ENCODE data around the gene GPBP1.

The GPBP1 gene

DNA sequence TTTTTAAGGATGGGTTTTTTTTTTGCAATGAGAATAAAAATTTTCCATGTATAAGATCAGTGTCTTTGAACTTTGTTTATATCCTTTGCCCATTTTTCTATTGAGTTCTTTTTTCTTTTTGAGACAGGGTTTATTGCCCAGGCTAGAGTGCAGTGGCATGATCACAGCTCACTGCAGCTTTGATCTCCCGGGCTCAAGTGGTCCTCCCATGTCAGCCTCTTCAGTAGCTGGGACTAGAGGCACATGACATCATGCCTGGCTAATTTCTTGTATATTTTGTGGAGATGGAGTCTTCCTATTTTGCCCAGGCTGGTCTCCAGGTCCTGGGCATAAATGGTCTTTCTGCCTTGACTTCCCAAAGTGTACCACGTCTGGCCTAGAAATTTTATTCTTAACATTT lies 21.2 kb downstream of the GPBP1 start:
- H3K4me3 ChIP-seq (ENCODE audit: low read length): no peak overlapping the region
- no peak for DNase-seq (ENCODE audit: low read depth)
- TF ChIP-seq, protein P1, sequence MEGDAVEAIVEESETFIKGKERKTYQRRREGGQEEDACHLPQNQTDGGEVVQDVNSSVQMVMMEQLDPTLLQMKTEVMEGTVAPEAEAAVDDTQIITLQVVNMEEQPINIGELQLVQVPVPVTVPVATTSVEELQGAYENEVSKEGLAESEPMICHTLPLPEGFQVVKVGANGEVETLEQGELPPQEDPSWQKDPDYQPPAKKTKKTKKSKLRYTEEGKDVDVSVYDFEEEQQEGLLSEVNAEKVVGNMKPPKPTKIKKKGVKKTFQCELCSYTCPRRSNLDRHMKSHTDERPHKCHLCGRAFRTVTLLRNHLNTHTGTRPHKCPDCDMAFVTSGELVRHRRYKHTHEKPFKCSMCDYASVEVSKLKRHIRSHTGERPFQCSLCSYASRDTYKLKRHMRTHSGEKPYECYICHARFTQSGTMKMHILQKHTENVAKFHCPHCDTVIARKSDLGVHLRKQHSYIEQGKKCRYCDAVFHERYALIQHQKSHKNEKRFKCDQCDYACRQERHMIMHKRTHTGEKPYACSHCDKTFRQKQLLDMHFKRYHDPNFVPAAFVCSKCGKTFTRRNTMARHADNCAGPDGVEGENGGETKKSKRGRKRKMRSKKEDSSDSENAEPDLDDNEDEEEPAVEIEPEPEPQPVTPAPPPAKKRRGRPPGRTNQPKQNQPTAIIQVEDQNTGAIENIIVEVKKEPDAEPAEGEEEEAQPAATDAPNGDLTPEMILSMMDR (conservative IDR thresholded peaks at IDR 0.05; ENCODE audit: low read depth, low read length): no peak

DNA sequence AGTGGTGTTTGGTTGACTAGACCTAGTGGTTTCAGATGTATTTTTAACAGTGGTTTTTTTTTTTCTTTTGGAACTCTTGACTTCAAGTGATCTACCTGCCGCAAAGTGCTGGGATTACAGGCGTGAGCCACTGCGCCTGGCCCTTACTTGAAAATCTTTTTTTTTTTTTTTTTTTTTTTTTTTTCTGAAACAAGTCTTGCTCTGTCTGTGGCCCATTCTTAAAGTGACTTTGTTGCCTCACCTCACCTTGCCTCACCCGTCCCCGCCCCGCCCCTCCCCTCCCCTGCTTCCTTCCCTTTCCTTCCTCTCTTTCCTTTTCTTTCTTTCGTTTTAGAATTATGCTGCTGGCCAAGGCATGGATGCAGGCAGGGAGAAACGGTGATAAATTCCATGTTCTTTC lies 26.0 kb downstream of the GPBP1 start:
- H3K4me3 ChIP-seq (ENCODE audit: low read length): no peak overlapping the region
- TF ChIP-seq, protein P1 (conservative IDR thresholded peaks at IDR 0.05; ENCODE audit: low read depth, low read length): no peak
- no peak for DNase-seq (ENCODE audit: low read depth)

- no peak overlapping the region for H3K4me3 ChIP-seq (ENCODE audit: low read length)
- no peak for DNase-seq (ENCODE audit: low read depth)
- TF ChIP-seq, protein P1 (conservative IDR thresholded peaks at IDR 0.05; ENCODE audit: low read depth, low read length): no peak
Observed at GRCh38 chr5:57202811-57203210, 29.0 kb downstream of the GPBP1 start.

- no peak overlapping the region for H3K4me3 ChIP-seq (ENCODE audit: low read length)
- no peak for DNase-seq (ENCODE audit: low read depth)
- TF ChIP-seq, protein P1 (conservative IDR thresholded peaks at IDR 0.05; ENCODE audit: low read depth, low read length): no peak
Observed at GRCh38 chr5:57207007-57207653, 33.3 kb downstream of the GPBP1 start.

DNA sequence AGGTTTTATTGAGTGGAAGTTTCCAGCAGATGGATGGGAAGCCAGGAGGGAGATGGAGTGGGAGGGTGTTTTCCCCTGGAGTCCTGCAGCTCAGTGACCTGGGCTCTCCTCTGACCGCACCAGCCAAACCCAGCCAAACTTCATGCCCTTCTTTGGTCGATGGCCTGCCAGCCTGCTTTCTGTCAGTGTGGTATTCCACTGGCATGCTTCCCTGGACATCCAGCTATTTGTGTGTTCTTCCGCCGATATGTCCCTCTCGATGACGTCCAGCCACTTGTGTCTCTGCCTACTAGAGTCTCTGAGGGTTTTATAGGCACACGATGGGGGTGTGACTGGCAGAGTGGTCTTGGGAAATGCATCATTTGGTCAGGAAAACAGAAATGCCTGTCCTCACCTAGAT lies 33.8 kb downstream of the GPBP1 start:
- DNase-seq (ENCODE audit: low read depth): no peak
- TF ChIP-seq, protein P1 (conservative IDR thresholded peaks at IDR 0.05; ENCODE audit: low read depth, low read length): no peak
- H3K4me3 ChIP-seq (ENCODE audit: low read length): no peak overlapping the region

DNA sequence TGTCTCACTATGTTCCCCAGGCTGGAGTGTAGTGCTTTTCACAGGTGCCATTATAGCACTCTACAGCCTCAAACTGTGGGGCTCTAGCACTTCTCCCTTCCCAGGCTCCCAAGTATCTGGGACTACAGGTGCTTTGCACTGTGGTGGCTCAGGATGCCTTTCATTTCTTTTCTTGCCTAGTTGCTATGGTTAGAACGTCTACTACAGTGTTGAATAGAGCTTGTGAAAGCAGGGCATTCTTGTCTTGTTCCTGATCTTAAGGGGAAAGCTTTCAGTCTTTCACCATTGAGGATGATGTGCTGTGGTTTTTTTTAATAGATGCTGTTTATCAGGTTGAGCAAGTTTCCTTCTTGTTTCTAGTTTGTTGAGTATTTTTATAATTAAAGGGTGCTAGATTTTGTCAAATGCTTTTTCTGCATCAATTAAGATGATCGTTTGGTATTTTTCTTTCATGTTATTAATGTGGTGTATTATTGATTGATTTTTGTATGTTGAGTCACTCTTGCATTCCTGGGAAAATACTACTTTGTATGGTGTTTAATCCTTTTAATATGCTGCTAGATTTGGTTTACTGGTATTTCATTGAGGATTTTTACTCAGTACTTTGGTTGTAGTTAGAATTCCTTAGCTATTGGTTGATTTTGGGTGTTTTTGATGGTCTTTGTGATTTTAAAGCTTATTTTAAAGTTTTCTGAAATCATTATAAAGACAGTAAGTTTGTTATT lies 35.6 kb downstream of the GPBP1 start:
- H3K4me3 ChIP-seq (ENCODE audit: low read length): no peak overlapping the region
- no peak for DNase-seq (ENCODE audit: low read depth)
- TF ChIP-seq, protein P1 (conservative IDR thresholded peaks at IDR 0.05; ENCODE audit: low read depth, low read length): no peak

GRCh38 chr5:57210633-57211032 lies 36.8 kb downstream of the GPBP1 start:
- DNase-seq (ENCODE audit: low read depth): no peak
- TF ChIP-seq, protein P1 (conservative IDR thresholded peaks at IDR 0.05; ENCODE audit: low read depth, low read length): no peak
- no peak overlapping the region for H3K4me3 ChIP-seq (ENCODE audit: low read length)
